DOHH2 (cell line): ENCODE measurements around the gene ECI2.

Source experiments
- H3F3A ChIP-seq: fragments of 200-600 bp; sonication (generic), shearing (Covaris generic); 2 replicates; pipeline ENCODE4 v1.6.0; 2016; ENCODE audit warnings: antibody characterized with exemption, mild to moderate bottlenecking; ENCODE audit not compliant: control insufficient read depth, insufficient read depth
- H3K27ac ChIP-seq: fragments of 200-600 bp; sonication (generic); 2 replicates; pipeline ENCODE4 v1.5.1; 2014; ENCODE audit warnings: low read depth, mild to moderate bottlenecking, low read length, moderate library complexity
- H3K27me3 ChIP-seq: fragments of 200-600 bp; sonication (generic); 2 replicates; pipeline ENCODE4 v1.6.1; 2014; ENCODE audit warnings: mild to moderate bottlenecking, low read length, mixed read lengths; ENCODE audit not compliant: control insufficient read depth
- H3K36me3 ChIP-seq: fragments of 200-600 bp; sonication (generic); 2 replicates; pipeline ENCODE4 v1.6.1; 2014; ENCODE audit warnings: mild to moderate bottlenecking, low read length, moderate library complexity, mixed read lengths; ENCODE audit not compliant: control insufficient read depth
- H3K4me1 ChIP-seq: fragments of 200-600 bp; sonication (generic); 2 replicates; pipeline ENCODE4 v1.6.1; 2014; ENCODE audit warnings: mild to moderate bottlenecking, low read length, mixed read lengths; ENCODE audit not compliant: control insufficient read depth
- H3K4me2 ChIP-seq: fragments of 200-600 bp; sonication (generic); 2 replicates; pipeline ENCODE4 v1.6.0; 2014; ENCODE audit warnings: mild to moderate bottlenecking, low read length, moderate library complexity
- H3K4me3 ChIP-seq: fragments of 200-600 bp; sonication (generic); 2 replicates; pipeline ENCODE4 v1.5.1; 2014; ENCODE audit warnings: mild to moderate bottlenecking, low read length, mixed read lengths
- H3K79me2 ChIP-seq: fragments of 200-600 bp; sonication (generic); 2 replicates; pipeline ENCODE4 v1.6.1; 2014; ENCODE audit warnings: mild to moderate bottlenecking, low read length, mixed read lengths; ENCODE audit not compliant: control insufficient read depth
- H3K9me2 ChIP-seq: fragments of 200-600 bp; sonication (generic); replicated peaks from 2 replicates; pipeline ENCODE4 v1.6.1; 2014; ENCODE audit warnings: mild to moderate bottlenecking, low read length, mixed read lengths; ENCODE audit not compliant: control insufficient read depth
- H3K9me3 ChIP-seq: fragments of 200-600 bp; sonication (generic); 2 replicates; pipeline ENCODE4 v1.6.1; 2014; ENCODE audit warnings: antibody characterized with exemption, low read length, mixed read lengths; ENCODE audit not compliant: control insufficient read depth, insufficient read depth
- H4K20me1 ChIP-seq: fragments of 200-600 bp; sonication (generic); 2 replicates; pipeline ENCODE4 v1.6.0; 2014; ENCODE audit warnings: low read depth, mild to moderate bottlenecking, antibody characterized with exemption, low read length, moderate library complexity; ENCODE audit not compliant: control insufficient read depth, insufficient read depth
- CTCF ChIP-seq: fragments of 200-600 bp; sonication (generic); IDR thresholded peaks from one replicate; pipeline ENCODE4 v1.5.1; 2014; ENCODE audit warnings: antibody characterized with exemption, mild to moderate bottlenecking, low read depth, low read length; ENCODE audit not compliant: poor library complexity, severe bottlenecking
- EZH2phosphoT487 ChIP-seq: fragments of 200-600 bp; sonication (generic); IDR thresholded peaks from 2 replicates; pipeline ENCODE4 v1.6.1; 2017; ENCODE audit warnings: borderline replicate concordance, mild to moderate bottlenecking, antibody characterized with exemption, low read length, moderate library complexity, mixed read lengths

ECI2 gene

GRCh38 chr6:4178737-4179333 lies 43.5 kb upstream of the ECI2 start:
- H3K4me2 ChIP-seq, result no peak overlapping the region
- H3F3A ChIP-seq, result no peaks in the 10 kb centered on the region
- no peaks in the 10 kb centered on the region for H3K9me3 ChIP-seq
- H3K4me1 ChIP-seq, result no peaks in the 10 kb centered on the region
- TF ChIP-seq EZH2phosphoT487 (no peak), CTCF (no peak)
- H3K4me3 ChIP-seq, result no peak overlapping the region
- H3K36me3 ChIP-seq, result no peaks in the 10 kb centered on the region
- H4K20me1 ChIP-seq, result no peaks in the 10 kb centered on the region
- no peak overlapping the region for H3K27ac ChIP-seq
- H3K27me3 ChIP-seq, result peaks cover 2% of the 10 kb centered on the region; the same call in 1 of the 2 replicates
- H3K9me2 ChIP-seq, result no peaks in the 10 kb centered on the region
- H3K79me2 ChIP-seq, result no peaks in the 10 kb centered on the region

- H3K9me2 ChIP-seq, result no peaks in the 10 kb centered on the region
Measured at GRCh38 chr6:4176907-4177306, 41.5 kb upstream of the ECI2 start.

GRCh38 chr6:4174042-4174441 lies 38.7 kb upstream of the ECI2 start:
- H3K9me2 ChIP-seq, result no peaks in the 10 kb centered on the region
- TF ChIP-seq EZH2phosphoT487, result no peak
- TF ChIP-seq CTCF, result no peak

More at GRCh38 chr6:4176907-4177306, 41.5 kb upstream of the ECI2 start:
- no peak overlapping the region for H3K4me2 ChIP-seq
- TF ChIP-seq EZH2phosphoT487 (no peak), CTCF (no peak)
- H3K36me3 ChIP-seq, result no peaks in the 10 kb centered on the region
- H3F3A ChIP-seq, result no peaks in the 10 kb centered on the region
- no peak overlapping the region for H3K27ac ChIP-seq
- H3K79me2 ChIP-seq, result no peaks in the 10 kb centered on the region
- H3K4me3 ChIP-seq, result no peak overlapping the region
- H3K27me3 ChIP-seq, result no peaks in the 10 kb centered on the region
- H3K4me1 ChIP-seq, result no peaks in the 10 kb centered on the region
- no peaks in the 10 kb centered on the region for H3K9me3 ChIP-seq
- H4K20me1 ChIP-seq, result no peaks in the 10 kb centered on the region

More at GRCh38 chr6:4174042-4174441, 38.7 kb upstream of the ECI2 start:
- H3K27me3 ChIP-seq, result peaks cover 2% of the 10 kb centered on the region; the same call in 1 of the 2 replicates
- H3K4me1 ChIP-seq, result no peaks in the 10 kb centered on the region
- no peaks in the 10 kb centered on the region for H3K36me3 ChIP-seq
- H3K9me3 ChIP-seq, result no peaks in the 10 kb centered on the region
- no peak overlapping the region for H3K4me2 ChIP-seq
- H3K79me2 ChIP-seq, result no peaks in the 10 kb centered on the region
- H3F3A ChIP-seq, result no peaks in the 10 kb centered on the region
- H3K4me3 ChIP-seq, result no peak overlapping the region
- no peaks in the 10 kb centered on the region for H4K20me1 ChIP-seq
- H3K27ac ChIP-seq, result no peak overlapping the region
